Stimulated activated CD4-positive, alpha-beta T cell treated with anti-CD3 and anti-CD28 coated beads, Interleukin-1b, Interleukin-23, amount 100 ng/mL, for 4 hours (primary cell): ENCODE data around the gene NOP58.
"Not testable (repeated sequence)": the region's sequence is repeated elsewhere in the genome, so short reads cannot be mapped to it uniquely, and the experiment has no call there.

Experiments used
- DNase-seq, 2 donors: peaks; one replicate each; pipeline ENCODE4 v3.0.0-alpha.2; 2020; ENCODE audit warnings: low read depth in 2 of 2

Gene NOP58

DNA sequence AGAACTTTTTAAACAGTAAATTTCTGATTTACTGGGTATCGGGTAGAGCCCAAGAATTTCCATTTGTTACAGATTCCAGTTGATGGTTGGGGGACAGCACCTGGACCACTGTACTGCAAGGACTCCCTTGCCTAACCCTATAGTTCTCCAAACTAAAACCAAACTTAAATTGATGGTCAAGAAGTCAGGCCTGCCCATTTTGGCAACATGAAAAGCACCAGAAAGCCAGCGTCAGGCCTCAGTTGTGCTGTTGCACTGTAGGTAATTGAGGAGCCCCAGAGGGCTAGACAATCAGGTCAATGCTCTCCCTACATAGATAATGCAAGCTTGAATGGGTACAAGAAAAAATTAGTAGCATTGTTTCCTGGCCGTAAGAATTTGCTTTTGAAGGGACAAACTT is 40.5 kb downstream of the NOP58 start:
- no peak for DNase-seq

DNA sequence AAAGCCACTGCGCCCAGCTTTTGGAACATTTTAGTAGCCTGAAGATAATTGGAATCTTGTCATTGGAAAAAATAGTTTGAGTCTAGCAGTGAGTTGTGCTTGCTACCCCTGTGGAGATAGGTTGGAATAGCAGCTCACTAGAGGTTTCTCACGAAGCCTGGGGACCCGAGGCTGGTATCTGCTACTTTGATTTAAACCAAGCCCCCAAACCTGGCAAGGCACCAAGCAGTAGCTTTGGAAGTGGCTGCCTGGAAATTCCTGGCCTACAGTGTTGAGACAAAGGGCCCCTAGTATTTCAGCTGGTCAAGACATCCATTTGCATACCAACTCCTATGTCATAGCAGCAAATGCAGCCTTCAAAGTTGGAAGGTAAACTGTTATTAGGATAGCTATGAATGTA is 42.1 kb downstream of the NOP58 start:
- DNase-seq = no peak

DNA sequence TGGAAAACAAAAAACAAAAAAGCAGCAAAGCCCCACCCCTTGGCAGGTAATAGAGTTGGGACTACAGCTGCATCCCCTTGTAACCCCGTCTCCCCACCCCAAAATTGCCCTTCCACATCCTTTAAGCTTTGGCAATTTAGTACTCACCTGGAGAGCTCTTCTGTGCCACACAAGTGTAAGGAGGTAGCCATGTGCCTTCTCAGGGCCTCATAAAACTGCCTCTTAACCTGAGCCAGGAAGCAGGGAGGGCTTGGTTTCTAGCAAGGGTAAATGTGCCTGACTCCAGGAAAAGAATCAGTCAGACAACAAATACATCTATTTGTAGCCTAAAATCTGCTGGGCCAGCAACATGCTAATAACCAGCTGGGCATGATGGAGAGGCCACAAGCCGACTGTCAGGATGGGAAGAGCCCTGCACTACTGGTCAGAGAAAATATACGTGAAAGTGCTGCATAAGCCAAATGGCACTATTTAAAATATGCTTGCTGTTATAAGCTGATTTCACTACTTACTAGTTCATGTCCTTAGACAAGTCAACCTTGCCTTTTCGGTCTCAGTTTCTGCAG is 46.3 kb downstream of the NOP58 start:
- DNase-seq = no peak

GRCh38 chr2:202314116-202314515 is 48.6 kb downstream of the NOP58 start:
- no peak for DNase-seq

DNA sequence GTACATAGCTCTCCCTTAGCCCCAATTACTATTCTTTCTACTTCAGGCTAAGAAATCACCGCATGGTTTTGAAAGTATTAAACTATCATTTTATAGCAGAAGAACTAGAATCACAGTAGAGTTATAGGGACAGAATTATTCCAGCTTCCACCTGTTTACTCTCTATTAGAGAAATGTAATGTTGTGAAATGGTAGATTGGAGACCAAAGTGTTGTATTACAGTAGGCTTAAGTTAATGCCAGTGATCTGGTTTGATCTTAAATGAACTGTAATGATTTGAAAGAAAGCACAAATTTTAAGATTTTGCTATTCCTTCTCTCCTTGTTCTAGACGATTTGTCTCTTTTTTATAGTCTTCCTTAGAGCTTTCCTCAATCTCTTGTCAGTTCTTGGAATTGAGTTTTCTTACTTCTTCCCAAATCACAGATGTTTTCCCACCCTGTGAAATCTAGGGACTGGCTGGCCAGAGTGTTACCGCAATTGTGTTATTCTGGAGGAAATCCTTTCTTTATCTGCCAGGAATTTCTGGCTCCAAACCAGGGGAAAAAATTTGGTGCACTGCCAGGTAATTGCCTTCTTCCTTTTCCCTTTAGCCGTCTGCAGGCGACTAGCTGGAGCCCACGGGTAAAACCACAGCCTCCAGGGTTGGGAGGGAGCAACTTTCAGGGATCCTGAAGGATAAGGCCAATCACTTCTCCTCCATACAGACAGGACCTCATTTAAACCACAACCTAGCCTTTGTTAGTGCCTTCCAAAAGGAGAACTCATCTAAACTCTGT is 51.7 kb downstream of the NOP58 start:
- DNase-seq = no peak

- DNase-seq = not testable (repeated sequence)
These were observed 54.8 kb downstream of the NOP58 start for GRCh38 chr2:202320362-202320761.

DNA sequence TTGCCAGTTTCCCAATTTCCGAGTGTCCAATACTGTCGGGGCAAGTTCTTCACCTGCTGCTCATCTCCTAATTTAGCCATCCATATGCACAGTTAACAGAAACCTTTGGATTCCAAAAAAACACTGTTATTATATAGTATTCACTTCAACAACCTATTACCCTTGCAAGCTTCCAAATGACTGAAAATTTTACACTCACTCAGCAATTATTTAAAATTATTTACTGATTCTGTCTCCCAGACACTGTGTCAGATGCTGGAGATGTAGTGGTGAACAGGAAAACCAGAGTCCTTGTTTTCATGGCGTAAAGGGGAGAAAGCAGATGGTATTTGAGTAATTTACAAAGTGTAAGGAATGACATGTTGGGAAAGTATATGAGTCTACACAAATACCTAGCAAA is 56.9 kb downstream of the NOP58 start:
- no peak for DNase-seq

DNA sequence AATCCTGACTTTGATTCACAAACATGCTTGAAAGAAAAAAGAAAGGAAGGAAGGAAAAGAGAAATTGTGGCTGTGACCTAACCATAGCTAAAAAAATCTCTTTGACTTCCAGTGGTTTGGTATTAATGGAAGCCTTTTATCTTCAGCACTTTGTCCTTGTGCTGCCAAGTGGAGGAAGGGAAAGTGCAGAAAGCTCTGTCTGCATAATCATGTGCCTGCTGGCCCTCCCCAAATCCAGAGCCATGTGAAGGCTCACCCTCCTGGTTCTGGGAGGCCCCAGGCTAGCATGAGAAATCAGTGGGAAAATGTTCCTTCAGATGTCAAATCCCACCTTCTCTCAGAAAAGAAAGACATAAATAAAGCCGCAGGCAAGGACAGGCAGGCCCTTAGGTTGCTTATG is 62.3 kb downstream of the NOP58 start:
- DNase-seq = no peak

DNA sequence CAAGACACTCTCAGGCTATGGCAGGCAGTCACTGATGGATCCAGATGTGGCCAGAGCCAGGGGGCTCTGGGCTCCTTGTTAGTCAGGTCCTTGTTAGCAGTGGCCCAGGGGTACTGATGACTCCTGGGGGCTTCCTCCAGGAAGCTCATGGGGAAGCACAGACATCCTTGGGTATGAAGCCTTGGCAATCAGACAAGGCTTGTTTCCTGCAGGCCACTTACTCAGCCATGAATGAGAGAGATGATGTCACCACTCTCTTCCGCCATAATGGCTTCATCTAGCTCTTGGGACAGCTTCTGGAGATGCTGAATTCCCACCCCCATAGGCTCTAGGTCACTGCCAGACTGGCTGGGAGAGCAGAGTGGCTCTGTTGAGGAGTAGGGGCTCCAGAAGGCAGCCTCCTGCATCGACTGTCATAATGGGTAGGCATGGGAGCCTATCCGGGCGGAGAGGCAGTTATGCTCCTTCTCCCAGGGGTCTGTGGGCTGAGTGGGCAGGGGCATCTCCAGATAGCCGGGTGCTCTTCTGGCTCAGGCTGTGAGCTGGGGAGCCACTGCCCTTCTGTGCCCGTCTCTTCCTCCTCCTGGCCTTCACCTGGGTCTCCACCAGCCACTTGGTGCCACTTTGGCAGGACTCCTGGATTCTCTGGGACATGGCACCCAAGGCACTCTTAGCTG is 70.4 kb downstream of the NOP58 start:
- no peak for DNase-seq

DNA sequence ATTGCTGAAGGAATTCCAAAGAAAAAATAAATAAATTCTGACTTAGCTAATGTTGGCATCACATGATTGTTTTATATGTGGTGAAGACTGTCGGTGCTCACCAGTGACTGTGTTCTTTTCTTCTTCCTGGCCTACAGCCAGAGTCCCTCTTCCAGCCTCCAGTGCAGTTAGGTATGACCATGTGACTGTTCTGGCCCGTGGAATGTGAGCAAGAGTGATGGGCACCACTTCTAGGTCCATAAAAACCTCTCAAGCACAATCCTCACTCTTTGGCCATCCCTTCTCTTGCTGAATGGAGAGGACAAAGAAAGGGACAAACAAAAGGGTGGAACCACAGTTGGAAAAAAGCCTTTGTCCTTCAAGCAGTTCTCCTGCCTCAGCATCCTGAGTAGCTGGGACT is 71.6 kb downstream of the NOP58 start:
- no peak for DNase-seq

GRCh38 chr2:202337706-202338346 is 72.3 kb downstream of the NOP58 start:
- no peak for DNase-seq

GRCh38 chr2:202339071-202339870 is 73.7 kb downstream of the NOP58 start:
- no peak for DNase-seq

DNA sequence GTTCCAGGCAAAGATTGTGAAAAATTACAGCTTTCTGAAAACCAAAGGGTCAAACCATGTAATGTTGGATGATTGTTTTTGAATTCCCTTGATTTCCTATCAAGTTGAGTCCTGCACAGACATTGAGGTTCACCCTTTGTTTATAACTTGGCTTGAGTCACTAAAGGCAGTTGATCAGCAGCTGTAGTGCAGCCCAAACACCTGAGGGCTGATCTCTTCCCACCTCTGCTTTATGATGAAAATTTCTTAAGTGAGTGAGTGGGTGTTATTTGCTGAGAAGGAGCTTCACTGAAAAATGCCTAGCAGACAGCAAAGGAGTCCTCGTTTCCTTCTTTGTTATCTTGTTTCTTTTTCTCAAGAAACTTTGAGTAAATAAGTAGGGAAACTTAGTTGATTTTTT is 78.6 kb downstream of the NOP58 start:
- DNase-seq = no peak

DNA sequence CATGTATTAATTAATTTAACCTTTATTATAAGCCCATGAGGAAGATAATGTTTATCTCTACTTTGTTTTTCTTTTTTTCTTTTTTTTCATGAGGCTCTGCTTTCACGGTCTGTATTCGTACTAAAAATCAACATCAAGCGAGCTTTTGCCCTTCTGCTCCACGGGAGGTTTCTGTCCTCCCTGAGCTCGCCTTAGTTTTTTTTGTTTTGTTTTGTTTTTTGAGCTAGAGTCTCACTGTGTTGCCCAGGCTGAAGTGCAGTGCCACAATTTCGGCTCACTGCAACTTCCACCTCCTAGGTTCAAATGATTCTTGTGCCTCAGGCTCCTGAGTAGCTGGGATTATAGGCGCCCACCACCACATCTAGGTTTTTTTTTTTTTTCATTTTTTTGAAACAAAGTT is 80.6 kb downstream of the NOP58 start:
- DNase-seq = no peak
